ENCODE measurements around the gene ACSL1. TPM values are rescaled to one million over a fixed set of nuclear protein-coding genes. Genes with fewer than 3 reads are reported as not detected.

The ACSL1 gene
- total RNA-seq, 1 experiment from 2014 or later, result 20.0 TPM

- no peaks in the 10 kb centered on the region for H3F3A ChIP-seq (ENCODE audit: low read length, unreplicated experiment)
- 0 out of 2 replicates have a peak, but pooled peaks have one; percentile 9 for ATAC-seq
- no TSS peak for BruUV-seq (replicated peaks)
- TF ChIP-seq EZH2phosphoT487 (IDR thresholded peaks at IDR 0.05; ENCODE audit: borderline replicate concordance, low read length), result no peak
- no peak for TF ChIP-seq EZH2 (IDR thresholded peaks at IDR 0.05; ENCODE audit: low read length, unreplicated experiment)
- TF ChIP-seq CTCF (conservative IDR thresholded peaks at IDR 0.05; ENCODE audit: low read depth, low read length), result no peak
- no peaks in the 10 kb centered on the region for H3K27me3 ChIP-seq (ENCODE audit: low read length)
- no peaks in the 10 kb centered on the region for H3K36me3 ChIP-seq (ENCODE audit: low read depth, low read length)
- H3K9me2 ChIP-seq (replicated peaks; ENCODE audit: low read length), result no peaks in the 10 kb centered on the region
- intact Hi-C loops (cut with micrococcal nuclease), result no loop called here
- no peak overlapping the region for H3K9ac ChIP-seq (ENCODE audit: low read length)
- POLR2A ChIA-PET (ENCODE audit: unreplicated experiment), result no interaction called here
- H3K4me1 ChIP-seq (ENCODE audit: insufficient read depth, low read length), result peaks cover 53% of the 10 kb centered on the region
- no peaks in the 10 kb centered on the region for H3K9me3 ChIP-seq (ENCODE audit: low read length)
- H3K4me3 ChIP-seq (ENCODE audit: low read length), result no peak overlapping the region
- no peaks in the 10 kb centered on the region for H4K20me1 ChIP-seq (ENCODE audit: low read length)
- no peak overlapping the region for H2AFZ ChIP-seq (ENCODE audit: low read length)
- peak overlapping the region; percentile 48; the same call in 1 of the 2 replicates for H3K27ac ChIP-seq (ENCODE audit: low read length)
- no peak overlapping the region; the same call in 1 of the 2 replicates for H3K4me2 ChIP-seq (ENCODE audit: low read length)
- peaks cover 31% of the 10 kb centered on the region for H3K79me2 ChIP-seq (ENCODE audit: low read length)
- peak; percentile 26 for DNase-seq
- CTCF ChIA-PET, result no interaction called here
These were observed 21.1 kb downstream of the ACSL1 start for GRCh38 chr4:184804621-184805020.

DNA sequence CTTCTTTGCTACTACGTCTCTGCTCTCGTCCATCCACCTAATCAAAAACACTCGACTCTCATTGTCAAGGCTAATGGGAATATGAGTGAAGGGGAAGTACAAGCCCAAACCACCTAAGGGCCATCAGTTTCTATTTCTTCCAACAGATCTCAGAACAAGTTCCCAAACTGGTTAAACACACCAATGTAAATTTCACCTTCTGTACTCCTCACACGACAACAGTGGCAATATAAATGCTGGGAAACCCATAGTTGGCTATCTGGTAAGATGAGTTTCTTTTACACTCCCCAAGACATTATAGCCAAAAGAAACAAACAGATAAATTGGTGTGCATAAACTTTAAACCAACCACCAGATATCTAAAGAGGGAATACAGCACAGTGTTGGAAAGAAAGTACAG lies 21.9 kb downstream of the ACSL1 start:
- ChIA-PET POLR2A (ENCODE audit: unreplicated experiment) (no interaction called here), CTCF (no interaction called here)
- H3K36me3 ChIP-seq (ENCODE audit: low read depth, low read length), result no peaks in the 10 kb centered on the region
- no peak overlapping the region for H2AFZ ChIP-seq (ENCODE audit: low read length)
- no peak overlapping the region for H3K4me3 ChIP-seq (ENCODE audit: low read length)
- no peaks in the 10 kb centered on the region for H3K27me3 ChIP-seq (ENCODE audit: low read length)
- H3K4me2 ChIP-seq (ENCODE audit: low read length), result no peak overlapping the region; the same call in 1 of the 2 replicates
- no peaks in the 10 kb centered on the region for H4K20me1 ChIP-seq (ENCODE audit: low read length)
- H3K9me2 ChIP-seq (replicated peaks; ENCODE audit: low read length), result no peaks in the 10 kb centered on the region
- intact Hi-C loops (cut with micrococcal nuclease), result no loop called here
- no TSS peak for BruUV-seq (replicated peaks)
- H3F3A ChIP-seq (ENCODE audit: low read length, unreplicated experiment), result no peaks in the 10 kb centered on the region
- ATAC-seq (no peak), DNase-seq (peak; percentile 1)
- no peaks in the 10 kb centered on the region for H3K9me3 ChIP-seq (ENCODE audit: low read length)
- no peak for TF ChIP-seq CTCF (conservative IDR thresholded peaks at IDR 0.05; ENCODE audit: low read depth, low read length)
- TF ChIP-seq EZH2 (IDR thresholded peaks at IDR 0.05; ENCODE audit: low read length, unreplicated experiment), result no peak
- no peak for TF ChIP-seq EZH2phosphoT487 (IDR thresholded peaks at IDR 0.05; ENCODE audit: borderline replicate concordance, low read length)
- peaks cover 31% of the 10 kb centered on the region for H3K79me2 ChIP-seq (ENCODE audit: low read length)
- peak overlapping the region; percentile 26; the same call in 1 of the 2 replicates for H3K27ac ChIP-seq (ENCODE audit: low read length)
- H3K4me1 ChIP-seq (ENCODE audit: insufficient read depth, low read length), result peaks cover 50% of the 10 kb centered on the region
- no peak overlapping the region for H3K9ac ChIP-seq (ENCODE audit: low read length)

DNA sequence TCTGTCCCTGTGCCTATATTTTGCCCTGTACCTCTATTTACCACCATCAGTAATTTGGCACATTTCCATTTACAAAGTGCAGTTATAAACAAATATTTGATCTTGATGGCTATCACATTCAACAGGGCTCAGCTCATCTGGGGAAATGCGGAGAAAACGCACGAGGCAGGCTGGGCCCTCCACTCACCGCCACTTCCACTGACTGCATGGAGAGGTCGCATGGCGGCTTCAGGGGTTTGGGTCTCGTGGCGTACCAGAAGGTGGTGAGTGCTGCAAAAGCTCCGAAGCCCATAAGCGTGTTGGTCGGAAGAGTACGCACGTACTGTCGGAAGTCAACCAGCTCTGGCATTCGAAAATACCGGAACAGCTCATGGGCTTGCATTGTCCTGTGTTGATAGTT lies 22.6 kb downstream of the ACSL1 start:
- no TSS peak for BruUV-seq (replicated peaks)
- TF ChIP-seq EZH2phosphoT487 (IDR thresholded peaks at IDR 0.05; ENCODE audit: borderline replicate concordance, low read length) (no peak), CTCF (conservative IDR thresholded peaks at IDR 0.05; ENCODE audit: low read depth, low read length) (no peak), EZH2 (IDR thresholded peaks at IDR 0.05; ENCODE audit: low read length, unreplicated experiment) (no peak)

More for the DNA sequence above, 22.6 kb downstream of the ACSL1 start:
- H3F3A ChIP-seq (ENCODE audit: low read length, unreplicated experiment), result no peaks in the 10 kb centered on the region
- CTCF ChIA-PET, result no interaction called here
- DNase-seq (no peak), ATAC-seq (no peak)
- no peak overlapping the region for H3K9ac ChIP-seq (ENCODE audit: low read length)
- no peak overlapping the region for H3K4me3 ChIP-seq (ENCODE audit: low read length)
- no peak overlapping the region for H2AFZ ChIP-seq (ENCODE audit: low read length)
- H3K4me1 ChIP-seq (ENCODE audit: insufficient read depth, low read length), result peaks cover 42% of the 10 kb centered on the region
- H3K79me2 ChIP-seq (ENCODE audit: low read length), result peaks cover 31% of the 10 kb centered on the region
- no peaks in the 10 kb centered on the region for H3K9me2 ChIP-seq (replicated peaks; ENCODE audit: low read length)
- H3K27ac ChIP-seq (ENCODE audit: low read length), result no peak overlapping the region
- no peaks in the 10 kb centered on the region for H3K36me3 ChIP-seq (ENCODE audit: low read depth, low read length)
- H3K9me3 ChIP-seq (ENCODE audit: low read length), result no peaks in the 10 kb centered on the region
- no peaks in the 10 kb centered on the region for H3K27me3 ChIP-seq (ENCODE audit: low read length)
- H4K20me1 ChIP-seq (ENCODE audit: low read length), result no peaks in the 10 kb centered on the region
- intact Hi-C loops (cut with micrococcal nuclease), result no loop called here
- no peak overlapping the region for H3K4me2 ChIP-seq (ENCODE audit: low read length)
- POLR2A ChIA-PET (ENCODE audit: unreplicated experiment), result no interaction called here
